ENCODE data around the gene TOMM20L. TPM values are rescaled to one million over a fixed set of nuclear protein-coding genes. Genes with fewer than 3 reads are reported as not detected.

Gene TOMM20L
- total RNA-seq, 1 experiment from 2014 or later, result not detected

DNA sequence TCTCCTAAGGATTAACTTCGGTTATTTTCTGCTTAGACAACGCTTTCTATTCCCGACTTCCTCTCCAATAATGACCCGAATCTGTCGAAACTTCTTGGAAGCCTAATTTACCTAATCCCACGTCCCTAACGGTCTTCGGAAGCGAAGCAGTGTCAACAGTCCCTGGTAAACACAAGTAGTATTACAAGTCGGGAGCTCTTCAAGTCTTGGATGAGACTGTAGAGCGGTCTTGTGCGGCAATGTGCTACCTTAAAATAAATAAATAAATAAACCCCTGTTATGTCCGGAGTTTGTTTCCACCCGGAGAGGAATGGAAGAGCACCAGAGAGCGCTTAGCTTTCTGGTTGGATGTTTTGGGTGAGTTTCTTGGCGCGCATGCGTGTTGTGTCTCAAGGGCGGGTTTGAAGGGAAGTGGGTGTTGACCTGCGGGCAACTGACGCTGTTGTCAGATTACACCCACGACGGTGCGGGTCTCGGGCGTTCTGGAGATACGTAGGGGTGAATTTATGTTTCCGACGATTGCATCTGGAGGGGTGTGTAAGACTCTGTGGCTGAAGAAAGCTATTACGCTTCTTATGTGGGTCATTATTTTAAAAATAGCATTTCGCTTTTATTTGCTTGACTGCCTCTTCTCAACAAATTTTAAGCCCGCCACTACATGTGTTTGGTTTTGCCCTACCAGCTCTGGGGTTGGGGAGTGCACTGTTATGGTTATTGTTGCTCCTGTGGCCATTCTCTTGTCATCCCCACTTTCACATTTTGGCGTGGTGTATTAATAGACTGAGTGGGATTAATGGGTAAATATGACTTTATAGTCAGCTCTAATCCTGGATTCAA is 31.8 kb downstream of the TOMM20L start, which contains the start of the genes KIAA0586 and TIMM9:
KIAA0586 (plus strand) TSS at position 439 of the 837 bp plus-strand sequence. CDS start 546 bp downstream, outside the sequence.
TIMM9 (minus strand) TSS at position 251 of the 837 bp plus-strand sequence. CDS start 15,586 bp downstream, outside the sequence.
- Histone ChIP-seq H2BK120ac (ENCODE audit: low read depth, low read length, poor library complexity, severe bottlenecking) (no peak within 1 kb of the TSS), H2AK5ac (ENCODE audit: insufficient read length, low read length) (no peak within 1 kb of the TSS), H3K4ac (ENCODE audit: low read depth, low read length) (no peak within 1 kb of the TSS), H3K79me1 (ENCODE audit: insufficient read depth, low read depth, low read length, poor library complexity, severe bottlenecking) (no peaks in the 10 kb centered on the region), H3K23ac (ENCODE audit: insufficient read length, low read depth, low read length) (no peak within 1 kb of the TSS), H2AFZ (ENCODE audit: low read length) (peak within 1 kb of the TSS; percentile 96), H3T11ph (ENCODE audit: low read length) (no peak within 1 kb of the TSS), H4K8ac (replicated peaks; ENCODE audit: insufficient read length, low read depth, low read length) (no peak within 1 kb of the TSS), H2BK12ac (ENCODE audit: insufficient read length, low read depth, low read length) (no peak within 1 kb of the TSS), H2BK15ac (ENCODE audit: low read depth, low read length) (no peak within 1 kb of the TSS), H3K18ac (ENCODE audit: insufficient read length, low read depth, low read length) (peak within 1 kb of the TSS; percentile 15), H2BK5ac (ENCODE audit: insufficient read length, low read length) (no peak within 1 kb of the TSS), H3K9me3 (ENCODE audit: control insufficient read depth, low read depth, low read length) (no peaks in the 10 kb centered on the region), H3K27ac (ENCODE audit: insufficient read length, low read depth, low read length) (no peak within 1 kb of the TSS), H3K9ac (ENCODE audit: extremely low read depth, insufficient read length, low read length) (peak within 1 kb of the TSS; percentile 69), H3K79me2 (ENCODE audit: insufficient read depth, low read length) (peaks cover 2% of the 10 kb centered on the region; the same call in 1 of the 2 replicates), H3K4me2 (ENCODE audit: insufficient read depth, insufficient read length, low read length) (peak within 1 kb of the TSS; percentile 88), H3K27me3 (ENCODE audit: insufficient read depth, low read length) (no peaks in the 10 kb centered on the region), H4K5ac (ENCODE audit: insufficient read length, low read depth, low read length) (no peak within 1 kb of the TSS), H3K23me2 (ENCODE audit: insufficient read length, low read depth, low read length, poor library complexity, severe bottlenecking) (peaks cover 5% of the 10 kb centered on the region), H2BK20ac (ENCODE audit: low read depth, low read length, poor library complexity, severe bottlenecking) (peak within 1 kb of the TSS; percentile 33), H3K4me1 (ENCODE audit: insufficient read depth, low read length) (no peaks in the 10 kb centered on the region), H4K91ac (ENCODE audit: insufficient read length, low read depth, low read length) (no peak within 1 kb of the TSS), H4K20me1 (ENCODE audit: control insufficient read depth, insufficient read depth, insufficient read length) (no peaks in the 10 kb centered on the region), H3K56ac (ENCODE audit: insufficient read length, low read depth, low read length) (no peak within 1 kb of the TSS), H3K14ac (ENCODE audit: insufficient read depth, low read length) (peak within 1 kb of the TSS; percentile 62)
- Mint-ChIP-seq H3K4me3 (peak within 1 kb of the TSS; percentile 94 to 96), H3K4me1 (peaks cover 11 to 16% of the 10 kb centered on the region in 2 experiments), H3K27ac (peak within 1 kb of the TSS; percentile 95 to 96 (median 96)), H3K27me3 (ENCODE audit: low read depth) (no peaks in the 10 kb centered on the region), H3K36me3 (ENCODE audit: insufficient read depth in 1 of 3, low read depth in 3 of 3) (peaks cover 7 to 23% (median 20%) of the 10 kb centered on the region in 3 experiments), H3K9me3 (no peaks in the 10 kb centered on the region)
- no CpG with 5 or more reads among the region's 33 CpGs for WGBS (ENCODE audit: extremely low coverage, insufficient read length, low lambda C conversion rate)
- peak; percentile 96 for DNase-seq
- TF ChIP-seq, protein P1, sequence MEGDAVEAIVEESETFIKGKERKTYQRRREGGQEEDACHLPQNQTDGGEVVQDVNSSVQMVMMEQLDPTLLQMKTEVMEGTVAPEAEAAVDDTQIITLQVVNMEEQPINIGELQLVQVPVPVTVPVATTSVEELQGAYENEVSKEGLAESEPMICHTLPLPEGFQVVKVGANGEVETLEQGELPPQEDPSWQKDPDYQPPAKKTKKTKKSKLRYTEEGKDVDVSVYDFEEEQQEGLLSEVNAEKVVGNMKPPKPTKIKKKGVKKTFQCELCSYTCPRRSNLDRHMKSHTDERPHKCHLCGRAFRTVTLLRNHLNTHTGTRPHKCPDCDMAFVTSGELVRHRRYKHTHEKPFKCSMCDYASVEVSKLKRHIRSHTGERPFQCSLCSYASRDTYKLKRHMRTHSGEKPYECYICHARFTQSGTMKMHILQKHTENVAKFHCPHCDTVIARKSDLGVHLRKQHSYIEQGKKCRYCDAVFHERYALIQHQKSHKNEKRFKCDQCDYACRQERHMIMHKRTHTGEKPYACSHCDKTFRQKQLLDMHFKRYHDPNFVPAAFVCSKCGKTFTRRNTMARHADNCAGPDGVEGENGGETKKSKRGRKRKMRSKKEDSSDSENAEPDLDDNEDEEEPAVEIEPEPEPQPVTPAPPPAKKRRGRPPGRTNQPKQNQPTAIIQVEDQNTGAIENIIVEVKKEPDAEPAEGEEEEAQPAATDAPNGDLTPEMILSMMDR (conservative IDR thresholded peaks at IDR 0.05), result no peak
